Measurements from ENCODE around the gene CACNB1.

DNA sequence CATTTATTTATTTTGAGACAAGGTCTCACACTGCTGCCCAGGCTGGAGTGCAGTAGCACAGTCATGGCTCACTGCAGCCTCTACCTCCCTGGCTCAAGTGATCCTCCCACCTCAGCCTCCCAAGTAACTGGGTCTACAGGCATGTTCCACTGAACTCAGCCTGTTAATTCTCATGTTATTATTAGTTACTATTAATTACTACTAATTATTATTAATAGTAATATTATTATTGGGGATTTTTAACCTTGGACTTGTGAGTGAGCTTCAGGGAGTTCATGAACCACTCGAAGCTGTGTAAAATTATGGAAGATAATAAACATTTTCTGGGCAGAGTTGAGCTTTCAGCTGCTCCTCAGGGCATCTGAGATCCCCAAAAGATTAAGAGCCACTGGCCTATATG, 32.9 kb upstream of the CACNB1 start:
- TF ChIP-seq NFE2L2 (IDR thresholded peaks at IDR 0.05; ENCODE audit: low read depth, low read length), result no peak
- TF ChIP-seq, protein P1, sequence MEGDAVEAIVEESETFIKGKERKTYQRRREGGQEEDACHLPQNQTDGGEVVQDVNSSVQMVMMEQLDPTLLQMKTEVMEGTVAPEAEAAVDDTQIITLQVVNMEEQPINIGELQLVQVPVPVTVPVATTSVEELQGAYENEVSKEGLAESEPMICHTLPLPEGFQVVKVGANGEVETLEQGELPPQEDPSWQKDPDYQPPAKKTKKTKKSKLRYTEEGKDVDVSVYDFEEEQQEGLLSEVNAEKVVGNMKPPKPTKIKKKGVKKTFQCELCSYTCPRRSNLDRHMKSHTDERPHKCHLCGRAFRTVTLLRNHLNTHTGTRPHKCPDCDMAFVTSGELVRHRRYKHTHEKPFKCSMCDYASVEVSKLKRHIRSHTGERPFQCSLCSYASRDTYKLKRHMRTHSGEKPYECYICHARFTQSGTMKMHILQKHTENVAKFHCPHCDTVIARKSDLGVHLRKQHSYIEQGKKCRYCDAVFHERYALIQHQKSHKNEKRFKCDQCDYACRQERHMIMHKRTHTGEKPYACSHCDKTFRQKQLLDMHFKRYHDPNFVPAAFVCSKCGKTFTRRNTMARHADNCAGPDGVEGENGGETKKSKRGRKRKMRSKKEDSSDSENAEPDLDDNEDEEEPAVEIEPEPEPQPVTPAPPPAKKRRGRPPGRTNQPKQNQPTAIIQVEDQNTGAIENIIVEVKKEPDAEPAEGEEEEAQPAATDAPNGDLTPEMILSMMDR (conservative IDR thresholded peaks at IDR 0.05; ENCODE audit: low read depth, low read length), result no peak
- no peak for TF ChIP-seq SMC3 (IDR thresholded peaks at IDR 0.05; ENCODE audit: low read depth, low read length)
- no peak for TF ChIP-seq POLR2A (IDR thresholded peaks at IDR 0.05; ENCODE audit: low read depth, low read length)
- TF ChIP-seq, protein P2, sequence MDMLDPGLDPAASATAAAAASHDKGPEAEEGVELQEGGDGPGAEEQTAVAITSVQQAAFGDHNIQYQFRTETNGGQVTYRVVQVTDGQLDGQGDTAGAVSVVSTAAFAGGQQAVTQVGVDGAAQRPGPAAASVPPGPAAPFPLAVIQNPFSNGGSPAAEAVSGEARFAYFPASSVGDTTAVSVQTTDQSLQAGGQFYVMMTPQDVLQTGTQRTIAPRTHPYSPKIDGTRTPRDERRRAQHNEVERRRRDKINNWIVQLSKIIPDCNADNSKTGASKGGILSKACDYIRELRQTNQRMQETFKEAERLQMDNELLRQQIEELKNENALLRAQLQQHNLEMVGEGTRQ (IDR thresholded peaks at IDR 0.05; ENCODE audit: low read depth, low read length), result no peak
- no peak for TF ChIP-seq FOS (IDR thresholded peaks at IDR 0.05; ENCODE audit: low read depth, low read length)
- TF ChIP-seq RAD21 (IDR thresholded peaks at IDR 0.05; ENCODE audit: low read length), result no peak
- TF ChIP-seq RCOR1 (IDR thresholded peaks at IDR 0.05; ENCODE audit: insufficient replicate concordance, low read length), result no peak
- TF ChIP-seq MAFK (IDR thresholded peaks at IDR 0.05; ENCODE audit: low read depth, low read length), result no peak
- no peak for TF ChIP-seq RFX5 (IDR thresholded peaks at IDR 0.05; ENCODE audit: low read depth, low read length)
- no peak for TF ChIP-seq CEBPB (IDR thresholded peaks at IDR 0.05; ENCODE audit: low read depth, low read length)
- no peak for TF ChIP-seq MAZ (IDR thresholded peaks at IDR 0.05; ENCODE audit: borderline replicate concordance, low read depth, low read length)

All from IMR-90 (cell line).